HG03060 (cell line): ENCODE data around the gene HOXC13.

Source experiments
- ATAC-seq: cut with Tn5 transposase; IDR thresholded peaks from one replicate; pipeline ENCODE4 v1.9.1; 2021; ENCODE audit warnings: low read depth, moderate number of reproducible peaks; ENCODE audit not compliant: unreplicated experiment

HOXC13 gene

GRCh38 chr12:53980104-53980801 is 41.6 kb downstream of the HOXC13 start:
- ATAC-seq = no peak

GRCh38 chr12:53980802-53981496 is 42.3 kb downstream of the HOXC13 start:
- ATAC-seq = no peak

GRCh38 chr12:53981634-53982565 is 43.3 kb downstream of the HOXC13 start:
- no peak for ATAC-seq

- no peak for ATAC-seq
Measured at GRCh38 chr12:53982648-53983567, 44.3 kb downstream of the HOXC13 start.

- no peak for ATAC-seq
Measured at GRCh38 chr12:53983568-53983949, 44.9 kb downstream of the HOXC13 start.

- no peak for ATAC-seq
Measured at GRCh38 chr12:53983950-53984572, 45.4 kb downstream of the HOXC13 start.

- no peak for ATAC-seq
Measured at GRCh38 chr12:53984901-53985691, 46.5 kb downstream of the HOXC13 start, which contains the start of gene HOXC10. TSS of gene HOXC10 (plus strand) at chr12:53985146. CDS start at chr12:53985260, 114 bp downstream.

- ATAC-seq = no peak
Measured at GRCh38 chr12:53985692-53985993, 47.0 kb downstream of the HOXC13 start.

- ATAC-seq = no peak
Measured at GRCh38 chr12:53985994-53986685, 47.5 kb downstream of the HOXC13 start.

GRCh38 chr12:53986686-53987483 is 48.3 kb downstream of the HOXC13 start:
- no peak for ATAC-seq

- ATAC-seq = no peak
Measured at GRCh38 chr12:53987787-53988230, 49.2 kb downstream of the HOXC13 start.

GRCh38 chr12:53988541-53989226 is 50.1 kb downstream of the HOXC13 start:
- ATAC-seq = no peak

- ATAC-seq = no peak
Measured at GRCh38 chr12:53989227-53990113, 50.8 kb downstream of the HOXC13 start.

GRCh38 chr12:53990311-53991076 is 51.9 kb downstream of the HOXC13 start:
- no peak for ATAC-seq

GRCh38 chr12:53991077-53991460 is 52.4 kb downstream of the HOXC13 start:
- ATAC-seq = no peak
